Left ventricle myocardium inferior (tissue), 1 donor: ENCODE measurements around the gene CYLD. TPM values are rescaled to one million over a fixed set of nuclear protein-coding genes. Genes with fewer than 3 reads are reported as not detected.

ENCODE experiments used
- DNase-seq: peaks from one replicate; pipeline ENCODE4 v3.0.0-alpha.2; 2020
- H3K27ac ChIP-seq: fragments of 200-600 bp; replicated peaks from 2 replicates; pipeline ENCODE4 v1.8.0; 2021
- H3K27me3 ChIP-seq: fragments of 200-600 bp; 2 replicates; pipeline ENCODE4 v1.8.0; 2021; ENCODE audit warnings: low read depth
- H3K36me3 ChIP-seq: fragments of 200-600 bp; 2 replicates; pipeline ENCODE4 v1.8.0; 2021
- H3K4me1 ChIP-seq: fragments of 200-600 bp; 2 replicates; pipeline ENCODE4 v1.8.0; 2021
- H3K4me3 ChIP-seq: fragments of 200-600 bp; 2 replicates; pipeline ENCODE4 v1.8.0; 2021; ENCODE audit warnings: mild to moderate bottlenecking, moderate library complexity
- H3K9me3 ChIP-seq: fragments of 200-600 bp; replicated peaks from 2 replicates; pipeline ENCODE4 v1.8.0; 2021
- CTCF ChIP-seq: fragments of 200-600 bp; IDR thresholded peaks from 2 replicates; pipeline ENCODE4 v1.8.0; 2021; ENCODE audit warnings: antibody characterized with exemption, mild to moderate bottlenecking, borderline replicate concordance
- intact Hi-C: fragments of 100-400 bp; cut with micrococcal nuclease; formaldehyde crosslinking; loops from one replicate; pipeline ENCODE4 v1.11.0; 2022
- total RNA-seq: library from RNA; stranded (reverse); fragmentation: NEBNext Ultra II Directional; extraction: Animal tissue kit (Norgen Biotek cat#: 25700); gene quantifications from one replicate; pipeline ENCODE4 v1.2.1, GENCODE V29; 2021
- donor health status: DM: no; HTN: yes; CAD: no; lungs with severe emphysema.

CYLD gene
- total RNA-seq, 1 donor from 2014 or later = 36.0 TPM

- no peak for TF ChIP-seq CTCF
- peaks cover 13% of the 10 kb centered on the region for H3K27me3 ChIP-seq
These were observed 17.6 kb upstream of the CYLD start for GRCh38 chr16:50724306-50724705.

GRCh38 chr16:50731130-50731988, 10.5 kb upstream of the CYLD start:
- intact Hi-C loops = no loop called here
- Histone ChIP-seq H3K27me3 (no peaks in the 10 kb centered on the region), H3K4me1 (no peaks in the 10 kb centered on the region), H3K36me3 (no peaks in the 10 kb centered on the region), H3K27ac (no peak overlapping the region), H3K4me3 (no peak overlapping the region), H3K9me3 (no peaks in the 10 kb centered on the region)
- TF ChIP-seq CTCF = no peak
- DNase-seq = no peak

More at GRCh38 chr16:50724306-50724705, 17.6 kb upstream of the CYLD start:
- H3K36me3 ChIP-seq = no peaks in the 10 kb centered on the region
- intact Hi-C loops = no loop called here
- no peaks in the 10 kb centered on the region for H3K4me1 ChIP-seq
- no peak for DNase-seq
- no peak overlapping the region for H3K27ac ChIP-seq
- H3K4me3 ChIP-seq = no peak overlapping the region
- H3K9me3 ChIP-seq = no peaks in the 10 kb centered on the region

- Histone ChIP-seq H3K27me3 (no peaks in the 10 kb centered on the region), H3K27ac (no peak overlapping the region), H3K36me3 (no peaks in the 10 kb centered on the region), H3K9me3 (no peaks in the 10 kb centered on the region), H3K4me3 (no peak overlapping the region), H3K4me1 (no peaks in the 10 kb centered on the region)
- no peak for DNase-seq
- TF ChIP-seq CTCF = no peak
- intact Hi-C loops = no loop called here
These were observed 9.7 kb upstream of the CYLD start for GRCh38 chr16:50731989-50732832.

GRCh38 chr16:50733468-50733867, 8.4 kb upstream of the CYLD start:
- no peaks in the 10 kb centered on the region for H3K27me3 ChIP-seq
- H3K4me3 ChIP-seq = no peak overlapping the region
- no peak for TF ChIP-seq CTCF
- H3K36me3 ChIP-seq = no peaks in the 10 kb centered on the region
- no peak overlapping the region for H3K27ac ChIP-seq
- H3K4me1 ChIP-seq = no peaks in the 10 kb centered on the region
- intact Hi-C loops = no loop called here
- DNase-seq = no peak
- H3K9me3 ChIP-seq = no peaks in the 10 kb centered on the region

- H3K27ac ChIP-seq = no peak overlapping the region
- no peaks in the 10 kb centered on the region for H3K4me1 ChIP-seq
- intact Hi-C loops = no loop called here
- H3K27me3 ChIP-seq = no peaks in the 10 kb centered on the region
- H3K4me3 ChIP-seq = no peak overlapping the region
- H3K36me3 ChIP-seq = no peaks in the 10 kb centered on the region
- no peak for DNase-seq
- no peaks in the 10 kb centered on the region for H3K9me3 ChIP-seq
- TF ChIP-seq CTCF = no peak
These were observed 6.2 kb upstream of the CYLD start for GRCh38 chr16:50735629-50736122.
